Keratinocyte (primary cell): ENCODE measurements around the gene RANBP3. TPM values are rescaled to one million over a fixed set of nuclear protein-coding genes. Genes with fewer than 3 reads are reported as not detected.

Source experiments
- DNase-seq: peaks from one replicate; pipeline ENCODE4 v3.0.0-alpha.2; 2011; ENCODE audit warnings: low read depth, missing footprints, low spot score
- FAIRE-seq: peaks from 2 replicates; lab custom pipeline; 2011; peaks lifted over from hg19 to GRCh38; lab: Jason Lieb, UNC
- H2AFZ ChIP-seq: 2 replicates; pipeline ENCODE4 v1.6.0; 2012; ENCODE audit warnings: low read length, control low read depth, inconsistent platforms; ENCODE audit not compliant: control insufficient read depth
- H3K27ac ChIP-seq: 2 replicates; pipeline ENCODE4 v1.5.1; 2011; ENCODE audit warnings: low read length; ENCODE audit not compliant: control insufficient read depth, insufficient read depth
- H3K27me3 ChIP-seq: 3 replicates; pipeline ENCODE4 v1.6.0; 2011; ENCODE audit warnings: low read length; ENCODE audit not compliant: control insufficient read depth, insufficient read depth; ENCODE audit errors: extremely low read depth
- H3K36me3 ChIP-seq, 2 experiments: 2 replicates in 1 of 2; 3 replicates in 1 of 2; pipeline ENCODE4 v1.5.1; 2011; ENCODE audit warnings: low read length in 2 of 2, mild to moderate bottlenecking in 1 of 2; ENCODE audit not compliant: control insufficient read depth in 2 of 2, insufficient read depth in 2 of 2; ENCODE audit errors: extremely low read depth in 1 of 2
- H3K4me1 ChIP-seq: 3 replicates; pipeline ENCODE4 v1.5.1; 2011; ENCODE audit warnings: low read length; ENCODE audit not compliant: control insufficient read depth, insufficient read depth; ENCODE audit errors: extremely low read depth
- H3K4me2 ChIP-seq: 3 replicates; pipeline ENCODE4 v1.6.0; 2011; ENCODE audit warnings: low read depth, low read length; ENCODE audit not compliant: control insufficient read depth, insufficient read depth; ENCODE audit errors: extremely low read depth
- H3K4me3 ChIP-seq, 3 experiments: fragments of 200-600 bp in 1 of 3; sonication (generic) in 1 of 3; 2 replicates in 2 of 3; 3 replicates in 1 of 3; pipeline ENCODE4 v1.5.1; 2011 to 2016; ENCODE audit warnings: low read length in 3 of 3, mild to moderate bottlenecking in 3 of 3, control low read depth in 2 of 3, inconsistent platforms in 1 of 3, low read depth in 1 of 3, mixed read lengths in 1 of 3, mixed run types in 1 of 3, moderate library complexity in 1 of 3; ENCODE audit not compliant: control insufficient read depth in 2 of 3, insufficient read depth in 2 of 3; ENCODE audit errors: extremely low read depth in 1 of 3
- H3K79me2 ChIP-seq: 2 replicates; pipeline ENCODE4 v1.6.0; 2012; ENCODE audit warnings: low read length; ENCODE audit not compliant: control insufficient read depth, insufficient read depth
- H3K9ac ChIP-seq: 3 replicates; pipeline ENCODE4 v1.6.0; 2011; ENCODE audit warnings: low read length; ENCODE audit not compliant: control insufficient read depth, insufficient read depth; ENCODE audit errors: extremely low read depth
- H3K9me1 ChIP-seq: 3 replicates; pipeline ENCODE4 v1.6.0; 2011; ENCODE audit warnings: low read length; ENCODE audit not compliant: control insufficient read depth, insufficient read depth; ENCODE audit errors: extremely low read depth
- H3K9me3 ChIP-seq: 2 replicates; pipeline ENCODE4 v1.5.1; 2012; ENCODE audit warnings: low read depth, low read length; ENCODE audit not compliant: control insufficient read depth
- H4K20me1 ChIP-seq: 3 replicates; pipeline ENCODE4 v1.6.0; 2011; ENCODE audit warnings: low read length; ENCODE audit not compliant: control insufficient read depth, insufficient read depth; ENCODE audit errors: extremely low read depth
- EZH2 ChIP-seq: IDR thresholded peaks from one replicate; pipeline ENCODE4 v1.6.1; 2012; ENCODE audit warnings: inconsistent platforms, mild to moderate bottlenecking, low read length, moderate library complexity
- dilution Hi-C: fragments of 300-500 bp; cut with MboI; formaldehyde crosslinking; loops from one replicate; pipeline ENCODE4 v1.7.0; 2020; ENCODE audit warnings: low sequenced_read_pairs; ENCODE audit not compliant: extremely low pct_ligation_motif_present
- polyA plus RNA-seq, 5 experiments: library from polyadenylated mRNA; depleted of rRNA in 3 of 5; stranded (reverse) in 3 of 5; stranded (forward) in 1 of 5; unstranded in 1 of 5; fragments of >200 nt; gene quantifications; 1 replicate in 1 of 5; 2 replicates in 3 of 5; 3 replicates in 1 of 5; pipeline versions ENCODE4 v1.2.1 to v1.2.3, GENCODE V29; 2011 to 2012; ENCODE audit warnings: missing spikeins in 2 of 5, low read depth in 1 of 5, low replicate concordance in 1 of 5
- TF ChIP-seq, protein P1 (sequence below), 3 experiments: IDR thresholded peaks in 1 of 3; conservative IDR thresholded peaks in 1 of 3; optimal IDR thresholded peaks in 1 of 3; 2 replicates in 2 of 3; 3 replicates in 1 of 3; pipeline versions ENCODE3 to v1.5.1; 2011; ENCODE audit warnings: low read length in 3 of 3, mild to moderate bottlenecking in 3 of 3, moderate library complexity in 2 of 3, control low read depth in 1 of 3, inconsistent platforms in 1 of 3; ENCODE audit not compliant: insufficient read depth in 2 of 3; ENCODE audit errors: extremely low read depth in 1 of 3

RANBP3 gene
- polyA plus RNA-seq, 1 donor (not counting 4 experiments of a cell fraction or from before 2014, with no cell fraction given), result 36.4 TPM

DNA sequence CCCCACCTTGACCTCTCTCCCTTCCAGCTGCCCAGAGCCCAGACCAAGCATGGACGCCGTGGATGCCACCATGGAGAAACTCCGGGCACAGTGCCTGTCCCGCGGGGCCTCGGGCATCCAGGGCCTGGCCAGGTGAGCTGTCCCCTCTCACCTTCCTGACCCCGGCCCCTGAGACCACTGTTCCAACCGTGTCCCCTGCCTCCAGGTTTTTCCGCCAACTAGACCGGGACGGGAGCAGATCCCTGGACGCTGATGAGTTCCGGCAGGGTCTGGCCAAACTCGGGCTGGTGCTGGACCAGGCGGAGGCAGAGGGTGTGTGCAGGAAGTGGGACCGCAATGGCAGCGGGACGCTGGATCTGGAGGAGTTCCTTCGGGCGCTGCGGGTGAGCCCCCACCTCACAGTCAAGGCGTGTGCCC lies 63.6 kb downstream of the RANBP3 start:
- Histone ChIP-seq H4K20me1 (no peaks in the 10 kb centered on the region), H2AFZ (no peak overlapping the region), H3K27me3 (no peaks in the 10 kb centered on the region), H3K79me2 (no peaks in the 10 kb centered on the region), H3K36me3 (peaks cover 15% of the 10 kb centered on the region in 2 experiments), H3K4me3 (no peak overlapping the region), H3K9me3 (no peaks in the 10 kb centered on the region), H3K27ac (no peak overlapping the region), H3K4me2 (no peak overlapping the region), H3K4me1 (peaks cover 20% of the 10 kb centered on the region), H3K9ac (no peak overlapping the region), H3K9me1 (no peaks in the 10 kb centered on the region)
- no peak for DNase-seq
- FAIRE-seq, result no peak
- TF ChIP-seq, protein P1, sequence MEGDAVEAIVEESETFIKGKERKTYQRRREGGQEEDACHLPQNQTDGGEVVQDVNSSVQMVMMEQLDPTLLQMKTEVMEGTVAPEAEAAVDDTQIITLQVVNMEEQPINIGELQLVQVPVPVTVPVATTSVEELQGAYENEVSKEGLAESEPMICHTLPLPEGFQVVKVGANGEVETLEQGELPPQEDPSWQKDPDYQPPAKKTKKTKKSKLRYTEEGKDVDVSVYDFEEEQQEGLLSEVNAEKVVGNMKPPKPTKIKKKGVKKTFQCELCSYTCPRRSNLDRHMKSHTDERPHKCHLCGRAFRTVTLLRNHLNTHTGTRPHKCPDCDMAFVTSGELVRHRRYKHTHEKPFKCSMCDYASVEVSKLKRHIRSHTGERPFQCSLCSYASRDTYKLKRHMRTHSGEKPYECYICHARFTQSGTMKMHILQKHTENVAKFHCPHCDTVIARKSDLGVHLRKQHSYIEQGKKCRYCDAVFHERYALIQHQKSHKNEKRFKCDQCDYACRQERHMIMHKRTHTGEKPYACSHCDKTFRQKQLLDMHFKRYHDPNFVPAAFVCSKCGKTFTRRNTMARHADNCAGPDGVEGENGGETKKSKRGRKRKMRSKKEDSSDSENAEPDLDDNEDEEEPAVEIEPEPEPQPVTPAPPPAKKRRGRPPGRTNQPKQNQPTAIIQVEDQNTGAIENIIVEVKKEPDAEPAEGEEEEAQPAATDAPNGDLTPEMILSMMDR (optimal IDR thresholded peaks at IDR 0.05 in 1 of 3, IDR thresholded peaks at IDR 0.05 in 1 of 3, conservative IDR thresholded peaks at IDR 0.05 in 1 of 3; ENCODE audit: extremely low read depth in 1 of 3, insufficient read depth in 2 of 3, low read length in 3 of 3), result no peak
- TF ChIP-seq EZH2, result no peak
- dilution Hi-C loops, result no loop called here

- H3K4me1 ChIP-seq, result peaks cover 20% of the 10 kb centered on the region
- dilution Hi-C loops, result no loop called here
- peak; percentile 21 for DNase-seq
- no peak within 1 kb of the TSS for H2AFZ ChIP-seq
- FAIRE-seq, result no peak
- TF ChIP-seq, protein P1 (optimal IDR thresholded peaks at IDR 0.05 in 1 of 3, IDR thresholded peaks at IDR 0.05 in 1 of 3, conservative IDR thresholded peaks at IDR 0.05 in 1 of 3; ENCODE audit: extremely low read depth in 1 of 3, insufficient read depth in 2 of 3, low read length in 3 of 3), result no peak
- TF ChIP-seq EZH2, result no peak
- no peak within 1 kb of the TSS for H3K27ac ChIP-seq
- H3K36me3 ChIP-seq, result peaks cover 10 to 14% of the 10 kb centered on the region in 2 experiments
- H4K20me1 ChIP-seq, result no peaks in the 10 kb centered on the region
- H3K79me2 ChIP-seq, result no peaks in the 10 kb centered on the region
- no peaks in the 10 kb centered on the region for H3K9me3 ChIP-seq
- H3K9me1 ChIP-seq, result no peaks in the 10 kb centered on the region
- no peak within 1 kb of the TSS for H3K4me3 ChIP-seq
- H3K9ac ChIP-seq, result no peak within 1 kb of the TSS
- no peak within 1 kb of the TSS for H3K4me2 ChIP-seq
- H3K27me3 ChIP-seq, result no peaks in the 10 kb centered on the region
Measured at GRCh38 chr19:5913739-5914357, 64.1 kb downstream of the RANBP3 start, which contains the start of gene CAPS. CAPS (plus strand) TSS chr19:5914254; CDS start chr19:5914407, 153 bp downstream.
